HL-60/S4 (cell line): Measurements from ENCODE around the gene YY1.

Source experiments
- in situ Hi-C: fragments of 300-500 bp; cut with MboI; formaldehyde crosslinking; loops from 2 replicates; pipeline ENCODE4 v1.14.3; 2022; ENCODE audit warnings: low sequenced_read_pairs

Gene YY1

GRCh38 chr14:100329233-100330006, 90.5 kb downstream of the YY1 start:
- in situ Hi-C loops, result no loop called here

GRCh38 chr14:100330007-100330344, 91.0 kb downstream of the YY1 start:
- in situ Hi-C loops, result no loop called here

- in situ Hi-C loops, result no loop called here
Observed at GRCh38 chr14:100330388-100330931, 91.5 kb downstream of the YY1 start.

DNA sequence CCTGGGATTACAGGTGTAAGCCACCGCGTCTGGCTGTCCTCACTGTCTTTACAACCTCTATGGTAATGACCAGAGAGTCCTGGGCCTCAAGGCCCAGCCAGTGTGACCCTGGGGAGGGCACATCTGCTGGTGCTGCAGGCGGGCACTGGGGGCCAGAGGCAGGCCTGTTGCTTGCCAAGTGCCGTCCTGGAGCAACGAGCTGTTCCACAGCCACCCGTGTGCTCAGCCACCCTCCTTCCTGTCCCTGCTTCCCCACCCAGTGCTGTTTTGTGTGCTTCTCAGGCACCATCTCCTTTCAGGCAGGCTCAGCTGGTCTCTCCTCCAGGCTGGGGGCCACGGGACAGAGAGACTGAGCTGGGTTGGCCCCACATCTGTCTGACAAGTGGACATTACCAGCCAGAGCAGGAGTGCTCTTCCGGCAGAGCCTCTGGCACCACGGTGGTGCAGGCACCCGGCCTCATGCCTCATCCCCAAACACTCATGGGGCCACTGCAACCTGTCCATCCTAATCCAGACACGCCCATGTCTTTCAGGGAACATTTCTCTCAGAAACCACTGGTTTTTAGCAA, 93.2 kb downstream of the YY1 start:
- in situ Hi-C loops, result no loop called here
